GM10847 (cell line): ENCODE data around the gene SMARCAD1.

Experiments
- POLR2A ChIP-seq: IDR thresholded peaks from 2 replicates; pipeline ENCODE4 v1.6.1; 2011; ENCODE audit not compliant: insufficient read length; ENCODE audit errors: extremely low read depth

Gene SMARCAD1

DNA sequence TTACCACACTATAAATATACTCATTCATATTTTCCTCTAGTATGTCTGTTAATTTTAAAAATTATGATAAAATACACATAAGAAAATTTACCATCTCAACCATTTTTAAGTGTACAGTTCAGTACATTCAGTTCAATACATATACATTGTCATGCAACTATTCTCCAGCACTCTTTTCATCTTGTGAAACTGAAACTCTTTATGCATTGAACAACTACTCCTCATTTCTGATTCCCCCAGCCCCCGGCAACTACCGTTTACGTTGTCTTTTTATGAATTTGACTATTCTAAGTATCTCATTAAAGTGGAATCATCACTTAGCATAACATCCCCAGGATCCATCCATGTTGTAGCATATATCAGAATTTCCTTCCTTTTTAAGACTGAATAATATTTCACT lies 8.7 kb downstream of the SMARCAD1 start:
- TF ChIP-seq POLR2A: no peak

DNA sequence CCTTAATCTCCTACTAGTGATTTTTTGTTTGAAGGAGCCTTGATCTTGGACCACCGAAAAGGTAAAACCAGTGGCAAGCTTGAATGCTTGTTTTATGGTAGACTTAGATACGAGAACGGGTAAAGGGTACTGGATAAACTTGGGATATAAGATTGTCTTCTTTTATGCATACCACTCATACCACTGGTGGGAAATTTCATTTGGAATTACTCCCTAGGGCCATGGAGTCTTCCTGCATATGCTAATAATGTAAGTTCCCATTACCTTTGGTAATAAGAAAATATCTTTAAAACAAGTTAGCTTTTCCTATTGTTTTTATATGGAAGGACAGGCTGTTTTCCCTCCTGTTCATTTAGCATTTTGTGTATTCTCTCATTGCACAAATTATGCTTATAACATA lies 11.7 kb downstream of the SMARCAD1 start:
- TF ChIP-seq POLR2A: no peak

DNA sequence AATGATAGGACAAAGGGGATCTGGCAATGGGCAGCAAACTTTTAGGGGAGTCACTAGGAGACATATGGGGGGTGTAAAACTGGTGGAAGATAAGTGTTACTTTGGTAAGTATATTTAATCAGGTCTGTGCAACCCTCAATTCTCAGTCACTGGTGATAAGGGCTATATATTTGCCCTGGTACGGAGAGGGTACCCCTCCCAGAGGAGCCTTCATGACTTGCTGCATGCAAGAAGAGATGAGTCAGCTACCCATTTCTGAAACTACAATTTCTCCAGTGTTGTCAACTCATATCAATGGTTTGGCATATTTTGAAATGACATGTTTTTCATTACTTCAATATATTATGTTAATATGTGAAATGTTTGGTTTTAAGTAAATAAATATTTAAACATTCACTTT lies 14.3 kb downstream of the SMARCAD1 start:
- no peak for TF ChIP-seq POLR2A

DNA sequence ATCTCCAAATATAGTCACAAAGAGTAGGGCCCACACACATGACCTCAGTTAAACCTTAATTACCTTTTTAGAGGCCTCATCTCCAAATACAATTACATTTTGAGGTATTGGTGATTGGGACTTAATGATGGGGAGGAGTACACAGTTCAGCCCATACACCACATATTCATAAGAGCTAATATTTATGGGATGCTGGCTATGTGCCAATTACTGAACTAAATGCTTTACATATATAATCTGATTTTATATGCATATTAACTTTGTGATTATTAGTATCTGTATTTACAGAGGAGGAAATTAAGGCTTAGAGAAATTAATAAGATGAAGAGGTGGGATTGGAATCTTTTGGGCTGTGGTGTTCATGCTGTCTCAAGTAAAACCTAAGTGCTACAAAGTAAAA lies 17.8 kb downstream of the SMARCAD1 start:
- no peak for TF ChIP-seq POLR2A

DNA sequence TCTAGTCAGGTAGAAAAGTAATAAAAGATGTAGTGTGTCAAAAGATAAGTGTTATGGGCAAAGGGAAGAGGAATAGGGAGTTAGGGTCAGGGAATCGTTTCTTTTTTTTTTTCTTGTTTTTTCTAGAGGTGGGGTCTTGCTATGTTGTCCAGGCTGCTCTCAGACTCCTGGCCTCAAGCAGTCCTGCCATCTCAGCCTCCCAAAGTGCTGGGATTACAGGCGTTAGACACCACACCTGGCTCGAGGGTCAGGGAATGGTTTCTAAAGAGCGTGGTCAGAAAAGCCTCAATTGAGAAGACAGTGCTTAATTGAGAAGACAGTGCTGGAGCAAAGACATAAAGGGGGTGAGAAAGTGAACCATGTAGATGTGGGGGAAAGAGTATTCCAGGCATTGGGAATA lies 19.1 kb downstream of the SMARCAD1 start:
- no peak for TF ChIP-seq POLR2A

DNA sequence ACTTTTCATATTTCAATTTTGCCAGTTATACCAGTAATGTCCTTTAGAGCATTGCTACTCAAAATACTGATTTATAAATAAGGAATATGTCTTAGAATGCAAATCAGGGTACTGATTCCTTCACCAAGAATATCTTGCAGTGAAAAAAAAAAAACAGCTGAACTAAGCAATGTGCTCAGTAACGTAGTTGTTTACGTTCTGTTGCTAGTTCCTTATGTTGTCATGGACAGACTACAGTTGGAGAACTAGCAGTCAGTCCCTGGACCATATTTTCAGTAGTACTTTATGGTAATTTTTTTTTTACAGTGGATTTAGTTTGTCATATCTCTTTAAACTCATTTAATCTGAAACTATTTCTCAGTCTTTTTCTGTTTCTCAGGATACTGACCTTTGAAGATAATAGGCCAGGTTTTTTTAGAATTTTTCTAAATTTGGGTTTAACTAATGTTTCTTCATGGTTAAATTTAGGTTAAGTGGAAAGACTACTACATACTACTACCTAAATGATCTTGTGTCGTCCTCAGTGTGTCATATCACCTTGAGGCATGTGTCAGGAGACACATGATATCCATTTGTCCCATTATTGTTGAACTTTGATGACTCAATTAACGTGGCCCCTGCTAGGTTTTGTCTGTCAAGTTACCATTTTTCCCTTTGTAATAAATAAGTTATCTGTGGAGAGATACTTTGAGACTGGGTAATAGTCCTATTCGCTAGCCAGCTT lies 21.0 kb downstream of the SMARCAD1 start:
- no peak for TF ChIP-seq POLR2A

DNA sequence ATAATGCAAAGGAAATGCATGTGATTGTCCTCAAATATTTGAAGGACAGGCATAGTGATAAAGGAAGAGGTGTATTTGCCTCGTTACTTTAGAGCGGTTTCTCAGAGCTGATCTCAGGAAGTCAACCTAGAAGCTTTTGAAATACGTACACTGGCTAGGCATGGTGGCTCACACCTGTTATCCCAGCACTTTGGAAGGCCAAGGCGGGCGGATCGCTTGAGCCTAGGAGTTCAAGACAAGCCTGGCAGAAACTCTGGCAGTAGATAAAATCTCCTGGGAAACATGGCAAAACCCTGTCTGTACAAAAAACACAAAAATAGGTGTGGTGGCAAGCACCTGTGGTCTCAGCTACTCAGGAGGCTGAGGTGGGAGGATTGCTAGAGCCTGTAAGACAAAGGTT lies 24.9 kb downstream of the SMARCAD1 start:
- no peak for TF ChIP-seq POLR2A

DNA sequence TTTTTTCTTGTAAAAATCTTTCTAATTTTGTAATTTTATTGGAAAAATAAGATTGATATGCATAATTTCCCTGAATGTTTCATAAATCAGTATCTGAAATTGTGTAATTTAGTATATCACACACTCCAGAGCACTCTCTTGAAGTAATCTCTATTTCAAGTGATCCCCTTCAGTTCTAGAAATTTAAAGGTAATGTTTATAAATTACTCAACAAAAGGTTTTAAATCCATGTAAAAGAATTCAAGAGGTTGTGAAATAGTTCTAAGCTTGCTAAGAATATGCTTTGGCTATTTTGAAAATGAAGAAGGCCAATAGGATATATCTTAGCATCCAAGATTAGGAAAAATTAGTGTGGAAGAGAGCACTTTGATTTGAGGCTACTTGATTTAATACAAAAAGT lies 28.2 kb downstream of the SMARCAD1 start:
- no peak for TF ChIP-seq POLR2A

DNA sequence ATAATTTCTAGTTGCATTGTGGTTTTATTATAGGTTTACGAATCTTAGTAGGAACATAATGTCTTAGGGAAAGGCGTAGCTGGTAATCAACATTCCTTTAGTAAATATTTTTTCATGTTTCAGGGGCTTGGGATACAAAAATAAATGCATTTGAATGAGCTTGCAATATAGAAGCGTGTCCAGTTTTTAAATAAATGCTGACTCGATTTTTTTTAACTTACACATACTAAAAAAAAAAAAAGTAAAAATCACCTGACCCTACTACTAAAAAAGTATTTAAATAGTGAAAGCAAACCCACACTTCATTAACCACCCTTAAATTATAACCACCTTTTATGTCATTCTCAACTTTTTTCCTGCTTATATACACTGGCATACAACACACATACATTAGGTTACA lies 29.6 kb downstream of the SMARCAD1 start:
- no peak for TF ChIP-seq POLR2A

DNA sequence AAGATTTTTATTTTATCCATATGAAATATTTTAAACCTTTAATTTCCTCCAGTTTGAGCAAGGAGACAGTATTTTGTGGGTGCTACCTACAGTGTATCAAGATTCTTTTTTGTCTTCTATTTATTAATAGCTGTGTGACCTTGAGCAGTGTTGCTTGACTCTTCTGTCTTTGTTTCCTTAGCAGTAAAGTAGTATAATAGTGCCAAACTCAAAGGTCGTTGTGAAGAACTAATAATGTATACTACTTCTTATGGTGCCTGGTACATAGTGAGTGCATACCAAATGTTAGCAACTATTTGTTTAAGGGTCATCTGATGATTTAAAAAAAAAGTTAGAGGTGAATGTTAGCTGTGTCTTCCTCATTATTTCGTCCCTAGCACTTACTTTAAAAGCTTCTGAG lies 30.5 kb downstream of the SMARCAD1 start:
- TF ChIP-seq POLR2A: no peak

DNA sequence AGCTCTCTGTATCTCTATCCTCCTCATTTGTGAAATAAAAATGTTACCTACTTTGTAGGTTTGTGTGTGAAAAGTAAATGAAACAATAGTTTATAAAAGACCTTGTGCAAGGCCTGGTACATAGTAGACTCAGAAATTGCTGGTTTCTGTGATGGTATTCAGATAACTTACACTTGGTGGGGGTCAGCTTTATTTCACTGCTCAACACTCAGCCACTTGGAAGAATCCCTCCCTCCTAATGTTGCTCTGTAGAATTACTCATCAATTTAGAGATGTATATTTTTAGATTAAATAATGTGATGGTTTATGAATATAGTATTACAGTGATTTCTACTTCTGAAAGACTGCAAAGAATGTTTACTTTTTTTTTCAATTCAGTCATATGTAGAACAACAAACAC lies 32.7 kb downstream of the SMARCAD1 start:
- no peak for TF ChIP-seq POLR2A

DNA sequence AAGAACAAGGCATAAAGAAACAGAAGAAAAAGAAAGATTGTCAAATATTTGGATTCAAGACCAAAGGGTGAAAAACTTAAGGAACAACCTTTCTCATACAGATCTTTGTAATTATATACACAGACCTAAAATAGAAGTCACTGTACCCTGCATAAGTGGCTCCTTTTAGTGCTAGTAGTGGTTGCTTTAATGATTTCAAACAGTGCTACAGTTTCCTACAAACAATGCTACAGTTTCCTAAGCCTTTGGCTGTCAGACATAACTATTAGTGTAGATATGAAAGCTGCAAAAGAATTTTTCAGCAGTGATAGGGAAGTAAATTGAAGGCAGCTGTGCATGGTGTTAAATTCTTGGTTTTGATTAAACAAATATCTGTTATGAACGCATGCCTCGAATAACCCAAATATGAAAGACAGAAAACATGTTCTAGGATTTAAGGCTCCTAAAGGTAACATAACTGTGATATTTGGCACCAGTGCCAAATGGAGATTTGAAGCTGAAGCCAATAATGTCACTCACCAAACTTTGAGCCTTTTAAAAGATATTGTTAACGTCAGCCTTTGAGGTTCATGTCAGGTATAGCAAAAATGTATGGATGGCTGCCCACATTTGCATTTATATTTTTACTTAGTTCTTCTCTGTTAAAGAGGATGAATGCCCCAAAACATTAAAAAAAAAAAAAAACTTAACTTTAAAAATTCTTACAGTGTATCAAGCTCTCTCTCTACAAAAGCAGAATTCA lies 36.6 kb downstream of the SMARCAD1 start:
- TF ChIP-seq POLR2A: no peak

DNA sequence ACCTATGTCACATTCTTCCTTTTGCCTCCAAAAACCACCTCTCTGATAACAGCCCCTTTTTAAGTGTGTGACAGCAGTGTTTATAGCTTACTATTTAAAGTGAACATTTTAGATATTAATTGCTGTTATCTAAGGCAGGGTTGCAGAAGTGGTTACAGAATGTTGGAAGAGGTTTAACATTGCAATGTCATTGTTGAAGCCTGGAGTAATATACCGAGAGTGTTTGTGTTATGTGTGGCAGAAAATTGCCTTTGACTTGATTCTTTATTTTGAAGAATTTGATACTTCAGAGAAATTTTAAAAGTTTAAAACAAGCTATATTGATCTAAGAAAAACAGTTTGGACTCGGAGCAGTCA lies 37.1 kb downstream of the SMARCAD1 start:
- no peak for TF ChIP-seq POLR2A

DNA sequence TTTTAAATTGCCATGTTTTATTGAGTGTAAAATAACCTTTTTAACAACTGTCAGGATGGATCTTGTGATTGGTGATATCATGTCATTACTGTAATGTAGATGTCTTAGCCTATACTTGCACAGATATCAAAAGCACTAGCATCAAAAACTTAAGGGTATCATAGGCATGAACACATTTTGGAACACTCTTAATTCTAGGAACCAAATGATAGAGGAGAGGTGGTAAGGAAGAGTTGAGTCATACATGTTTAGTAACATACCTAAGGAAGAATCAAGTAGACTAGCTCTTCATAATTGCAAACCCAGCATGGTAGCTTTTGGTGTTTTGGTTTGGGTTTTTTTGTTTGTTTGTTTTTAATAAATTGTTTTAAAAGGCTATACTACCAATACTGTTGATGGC lies 43.4 kb downstream of the SMARCAD1 start:
- no peak for TF ChIP-seq POLR2A

DNA sequence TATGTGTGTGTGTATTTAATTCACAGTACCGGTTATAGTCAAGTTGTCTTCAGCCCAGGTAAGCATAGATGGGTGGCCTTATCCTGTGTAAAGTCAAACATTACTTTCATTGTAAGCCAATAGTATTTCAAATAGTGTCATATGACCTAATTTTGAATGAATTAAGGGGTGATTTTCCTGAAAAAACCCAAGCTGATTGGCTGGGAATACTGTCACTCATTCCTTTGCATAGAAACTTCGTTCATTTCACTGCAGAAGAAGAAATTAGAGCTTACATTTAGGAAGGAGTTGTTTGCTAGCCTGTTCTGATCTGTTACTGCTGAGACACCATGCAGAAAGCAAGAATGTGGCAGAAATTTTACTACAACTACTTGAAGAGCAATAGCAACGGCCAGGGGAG lies 45.4 kb downstream of the SMARCAD1 start:
- TF ChIP-seq POLR2A: no peak

DNA sequence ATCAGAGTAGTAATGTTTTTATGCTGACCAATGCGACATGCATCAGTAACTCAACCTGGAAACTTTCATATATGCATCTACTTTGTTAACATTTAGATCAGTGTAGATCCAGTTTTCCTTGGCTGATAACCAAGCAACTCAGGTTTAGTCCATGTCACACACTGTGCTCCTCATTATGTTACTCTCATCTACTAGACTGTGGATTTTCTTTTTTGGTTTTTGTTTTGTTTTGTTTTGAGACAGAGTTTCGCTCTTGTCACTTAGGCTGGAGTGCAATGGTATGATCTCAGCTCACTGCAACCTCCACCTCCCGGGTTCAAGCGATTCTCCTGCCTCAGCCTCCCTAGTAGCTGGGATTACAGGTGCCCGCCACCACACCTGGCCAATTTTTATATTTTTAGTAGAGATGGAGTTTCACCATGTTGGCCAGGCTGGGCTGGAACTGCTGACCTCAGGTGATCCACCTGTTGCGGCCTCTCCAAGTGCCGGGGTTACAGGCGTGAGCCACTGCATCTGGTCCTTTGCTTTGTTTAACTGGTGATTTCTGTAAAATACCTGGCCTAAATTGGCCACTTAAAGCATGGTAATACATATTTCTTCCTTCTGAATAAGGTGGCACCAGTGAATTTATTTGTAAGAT lies 48.6 kb downstream of the SMARCAD1 start:
- TF ChIP-seq POLR2A: no peak
